ENCODE data around the gene SMAD3.

DNA sequence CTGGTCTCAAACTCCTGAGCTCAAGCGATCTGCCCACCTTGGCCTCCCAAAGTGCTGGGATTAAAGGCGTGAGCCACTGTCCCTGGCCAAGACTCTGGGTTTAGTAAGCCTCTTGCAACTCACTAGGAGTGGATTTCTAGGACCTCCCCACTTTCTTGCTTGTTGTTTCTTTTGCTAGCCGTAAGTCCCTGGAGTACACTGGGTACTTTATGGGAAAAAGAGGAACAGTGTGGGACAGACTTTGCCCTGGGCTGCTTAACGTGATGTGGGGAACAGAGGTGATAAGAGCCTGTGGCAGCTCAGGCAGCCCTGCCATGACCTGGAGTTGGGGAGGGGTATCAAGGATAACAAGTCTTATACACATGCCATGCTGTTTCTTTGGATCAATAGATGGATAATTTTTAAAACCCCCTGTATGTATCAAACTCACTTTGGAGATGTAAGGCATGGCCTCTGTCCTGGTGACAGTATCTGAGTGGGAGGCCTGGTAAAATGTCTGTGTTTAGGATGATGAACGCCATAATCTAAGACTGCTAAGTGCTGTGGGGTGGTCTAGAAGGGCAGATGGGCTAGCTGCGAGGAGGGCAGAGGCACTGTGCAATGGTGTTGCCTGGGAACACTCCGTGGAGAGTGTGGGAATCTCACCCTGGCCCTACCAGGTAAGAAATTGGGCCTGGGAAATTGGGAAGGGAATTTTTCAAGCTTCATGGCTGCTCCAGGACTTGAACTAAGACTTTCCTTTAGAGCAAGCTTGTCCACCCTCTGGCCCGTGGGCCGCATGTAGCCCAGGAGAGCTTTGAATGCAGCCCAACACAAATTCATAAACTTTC lies 54.8 kb downstream of the SMAD3 start:
- TF ChIP-seq CTCF (IDR thresholded peaks at IDR 0.05; ENCODE audit: insufficient read depth, low read length) (no peak), POLR2AphosphoS5 (IDR thresholded peaks at IDR 0.05; ENCODE audit: low read depth) (no peak), GABPA (IDR thresholded peaks at IDR 0.05; ENCODE audit: low read depth) (no peak)
- TF ChIP-seq, protein P1, sequence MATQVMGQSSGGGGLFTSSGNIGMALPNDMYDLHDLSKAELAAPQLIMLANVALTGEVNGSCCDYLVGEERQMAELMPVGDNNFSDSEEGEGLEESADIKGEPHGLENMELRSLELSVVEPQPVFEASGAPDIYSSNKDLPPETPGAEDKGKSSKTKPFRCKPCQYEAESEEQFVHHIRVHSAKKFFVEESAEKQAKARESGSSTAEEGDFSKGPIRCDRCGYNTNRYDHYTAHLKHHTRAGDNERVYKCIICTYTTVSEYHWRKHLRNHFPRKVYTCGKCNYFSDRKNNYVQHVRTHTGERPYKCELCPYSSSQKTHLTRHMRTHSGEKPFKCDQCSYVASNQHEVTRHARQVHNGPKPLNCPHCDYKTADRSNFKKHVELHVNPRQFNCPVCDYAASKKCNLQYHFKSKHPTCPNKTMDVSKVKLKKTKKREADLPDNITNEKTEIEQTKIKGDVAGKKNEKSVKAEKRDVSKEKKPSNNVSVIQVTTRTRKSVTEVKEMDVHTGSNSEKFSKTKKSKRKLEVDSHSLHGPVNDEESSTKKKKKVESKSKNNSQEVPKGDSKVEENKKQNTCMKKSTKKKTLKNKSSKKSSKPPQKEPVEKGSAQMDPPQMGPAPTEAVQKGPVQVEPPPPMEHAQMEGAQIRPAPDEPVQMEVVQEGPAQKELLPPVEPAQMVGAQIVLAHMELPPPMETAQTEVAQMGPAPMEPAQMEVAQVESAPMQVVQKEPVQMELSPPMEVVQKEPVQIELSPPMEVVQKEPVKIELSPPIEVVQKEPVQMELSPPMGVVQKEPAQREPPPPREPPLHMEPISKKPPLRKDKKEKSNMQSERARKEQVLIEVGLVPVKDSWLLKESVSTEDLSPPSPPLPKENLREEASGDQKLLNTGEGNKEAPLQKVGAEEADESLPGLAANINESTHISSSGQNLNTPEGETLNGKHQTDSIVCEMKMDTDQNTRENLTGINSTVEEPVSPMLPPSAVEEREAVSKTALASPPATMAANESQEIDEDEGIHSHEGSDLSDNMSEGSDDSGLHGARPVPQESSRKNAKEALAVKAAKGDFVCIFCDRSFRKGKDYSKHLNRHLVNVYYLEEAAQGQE (IDR thresholded peaks at IDR 0.05; ENCODE audit: insufficient replicate concordance, low read depth): no peak
